ENCODE data around the gene AGFG1.

- TF ChIP-seq POLR2AphosphoS5 (IDR thresholded peaks at IDR 0.05), result no peak
- no peak for TF ChIP-seq CTCF (IDR thresholded peaks at IDR 0.05)
- no peak for TF ChIP-seq POLR2A (IDR thresholded peaks at IDR 0.05)
- TF ChIP-seq EP300 (IDR thresholded peaks at IDR 0.05), result no peak
These were observed 120.9 kb downstream of the AGFG1 start for GRCh38 chr2:227592694-227593387.

Measured in upper lobe of left lung (tissue), 4 donors.